ENCODE measurements around the gene STIM2.

DNA sequence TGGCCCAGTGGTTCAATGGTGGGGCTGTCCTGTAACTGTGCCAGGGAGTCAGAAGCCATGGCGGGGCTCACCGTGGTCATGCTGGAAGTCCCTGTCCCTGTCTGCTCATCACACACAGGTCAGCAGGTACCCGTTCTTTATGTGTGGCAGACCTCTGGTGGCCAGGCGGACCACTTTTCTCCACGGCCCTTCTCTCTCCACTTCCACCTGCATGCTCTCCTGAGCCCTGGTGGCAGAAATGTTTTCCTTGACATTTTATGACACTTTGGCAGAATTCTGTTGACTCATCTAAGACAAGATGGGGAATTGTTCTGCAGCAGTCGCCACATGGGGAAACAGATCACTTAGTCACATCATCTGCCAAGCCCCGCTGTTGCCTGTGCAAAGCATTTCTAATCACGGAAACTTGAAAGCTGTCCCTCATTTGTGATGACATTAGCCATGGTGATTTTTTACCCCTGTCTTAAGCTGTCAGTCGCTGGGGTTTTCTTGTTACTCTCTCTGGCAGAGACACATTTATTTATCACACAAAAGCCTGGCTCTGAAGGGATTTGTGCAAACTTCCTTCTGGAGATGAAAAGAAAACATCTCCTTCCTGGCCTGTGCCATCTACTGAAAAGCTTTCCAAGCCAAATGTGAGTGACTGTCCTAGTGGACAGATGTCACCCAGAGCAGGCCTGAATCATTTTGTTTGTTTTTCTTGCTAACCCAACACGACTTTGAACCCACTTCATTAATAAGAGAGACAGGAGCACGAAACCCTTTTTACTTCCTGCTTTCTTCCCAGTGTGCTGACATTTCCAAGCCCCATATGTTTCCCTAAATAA, 38.8 kb upstream of the STIM2 start:
- TF ChIP-seq, protein P1, sequence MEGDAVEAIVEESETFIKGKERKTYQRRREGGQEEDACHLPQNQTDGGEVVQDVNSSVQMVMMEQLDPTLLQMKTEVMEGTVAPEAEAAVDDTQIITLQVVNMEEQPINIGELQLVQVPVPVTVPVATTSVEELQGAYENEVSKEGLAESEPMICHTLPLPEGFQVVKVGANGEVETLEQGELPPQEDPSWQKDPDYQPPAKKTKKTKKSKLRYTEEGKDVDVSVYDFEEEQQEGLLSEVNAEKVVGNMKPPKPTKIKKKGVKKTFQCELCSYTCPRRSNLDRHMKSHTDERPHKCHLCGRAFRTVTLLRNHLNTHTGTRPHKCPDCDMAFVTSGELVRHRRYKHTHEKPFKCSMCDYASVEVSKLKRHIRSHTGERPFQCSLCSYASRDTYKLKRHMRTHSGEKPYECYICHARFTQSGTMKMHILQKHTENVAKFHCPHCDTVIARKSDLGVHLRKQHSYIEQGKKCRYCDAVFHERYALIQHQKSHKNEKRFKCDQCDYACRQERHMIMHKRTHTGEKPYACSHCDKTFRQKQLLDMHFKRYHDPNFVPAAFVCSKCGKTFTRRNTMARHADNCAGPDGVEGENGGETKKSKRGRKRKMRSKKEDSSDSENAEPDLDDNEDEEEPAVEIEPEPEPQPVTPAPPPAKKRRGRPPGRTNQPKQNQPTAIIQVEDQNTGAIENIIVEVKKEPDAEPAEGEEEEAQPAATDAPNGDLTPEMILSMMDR (IDR thresholded peaks at IDR 0.05; ENCODE audit: borderline replicate concordance, extremely low read depth, low read length, poor library complexity, severe bottlenecking), result no peak
- no peak for TF ChIP-seq EZH2 (IDR thresholded peaks at IDR 0.05; ENCODE audit: borderline replicate concordance, low read depth, low read length, severe bottlenecking)

All from DND-41 (cell line).